ENCODE results near the gene FASTK. TPM values are rescaled to one million over a fixed set of nuclear protein-coding genes. Genes with fewer than 3 reads are reported as not detected.

Gene FASTK
- total RNA-seq, 1 experiment from 2014 or later, result 140 TPM

DNA sequence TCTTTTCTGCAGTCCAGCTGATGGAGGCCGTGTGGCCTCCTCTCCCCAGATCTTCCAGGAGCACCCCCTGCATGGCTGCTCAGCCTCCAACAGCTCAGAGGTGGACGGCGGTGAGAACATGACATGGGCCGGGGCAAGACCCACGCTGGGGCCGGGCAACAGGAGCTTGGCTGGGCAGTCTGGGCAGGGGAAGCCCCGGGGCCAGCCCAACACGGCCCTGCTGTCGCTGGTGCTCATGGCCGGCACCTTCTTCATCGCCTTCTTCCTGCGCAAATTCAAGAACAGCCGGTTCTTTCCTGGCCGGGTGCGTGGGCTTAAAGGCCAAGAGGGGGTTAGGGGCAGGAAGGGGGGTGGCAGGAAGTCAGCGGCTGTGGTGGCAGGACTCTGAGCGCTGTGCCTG, 6.6 kb downstream of the FASTK start:
- in situ Hi-C loops (cut with HindIII; ENCODE audit: low pct_unique_long_range_greater_than_20kb, low sequenced_read_pairs), result no loop called here

DNA sequence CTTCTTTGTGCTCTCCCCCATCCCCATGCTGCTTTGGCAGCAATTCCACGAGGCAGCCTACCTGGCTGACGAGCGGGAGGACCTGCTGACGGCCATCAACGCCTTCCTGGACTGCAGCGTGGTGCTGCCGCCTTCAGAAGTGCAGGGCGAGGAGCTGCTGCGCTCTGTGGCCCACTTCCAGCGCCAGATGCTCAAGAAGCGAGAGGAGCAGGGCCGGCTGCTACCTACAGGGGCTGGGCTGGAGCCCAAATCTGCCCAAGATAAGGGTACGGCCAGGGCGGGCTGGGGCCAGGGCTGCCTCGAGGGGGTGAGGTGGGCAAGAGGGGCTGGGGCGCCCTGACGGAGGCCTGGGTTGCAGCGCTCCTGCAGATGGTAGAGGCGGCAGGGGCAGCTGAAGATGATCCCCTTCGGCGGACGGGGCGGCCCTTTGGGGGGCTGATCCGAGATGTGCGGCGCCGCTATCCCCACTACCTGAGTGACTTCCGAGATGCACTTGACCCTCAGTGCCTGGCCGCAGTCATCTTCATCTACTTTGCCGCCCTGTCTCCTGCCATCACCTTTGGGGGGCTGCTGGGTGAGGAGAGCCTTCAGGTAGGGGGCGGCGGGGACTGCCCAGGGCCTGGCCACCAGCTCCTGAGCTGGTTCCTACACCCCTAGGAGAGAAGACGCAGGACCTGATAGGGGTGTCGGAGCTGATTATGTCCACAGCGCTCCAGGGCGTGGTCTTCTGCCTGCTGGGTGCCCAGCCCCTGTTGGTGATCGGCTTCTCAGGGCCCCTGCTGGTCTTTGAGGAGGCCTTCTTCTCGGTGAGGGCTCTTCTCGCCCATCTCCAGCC, 9.4 kb downstream of the FASTK start:
- in situ Hi-C loops (cut with HindIII; ENCODE audit: low pct_unique_long_range_greater_than_20kb, low sequenced_read_pairs), result no loop called here
- no peak for DNase-seq (ENCODE audit: low read depth)

More for the DNA sequence above, 6.6 kb downstream of the FASTK start:
- no peak for DNase-seq (ENCODE audit: low read depth)

DNA sequence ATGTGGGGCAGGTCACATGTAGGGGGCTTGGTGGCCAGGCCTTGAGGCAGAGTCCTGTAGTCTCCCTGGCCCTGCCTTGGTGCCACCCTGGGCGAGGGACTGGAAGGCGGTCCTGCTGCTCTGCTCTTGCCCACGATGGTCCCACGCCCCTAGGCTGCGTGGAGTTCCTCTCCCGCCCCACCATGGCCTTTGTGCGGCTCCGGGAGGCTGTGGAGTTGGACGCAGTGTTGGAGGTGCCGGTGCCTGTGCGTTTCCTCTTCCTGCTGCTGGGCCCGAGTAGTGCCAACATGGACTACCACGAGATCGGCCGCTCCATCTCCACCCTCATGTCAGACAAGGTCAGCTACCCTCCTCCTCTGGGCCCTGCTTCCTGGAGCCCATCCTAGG, 10.0 kb downstream of the FASTK start:
- in situ Hi-C loops (cut with HindIII; ENCODE audit: low pct_unique_long_range_greater_than_20kb, low sequenced_read_pairs), result no loop called here
- no peak for DNase-seq (ENCODE audit: low read depth)

DNA sequence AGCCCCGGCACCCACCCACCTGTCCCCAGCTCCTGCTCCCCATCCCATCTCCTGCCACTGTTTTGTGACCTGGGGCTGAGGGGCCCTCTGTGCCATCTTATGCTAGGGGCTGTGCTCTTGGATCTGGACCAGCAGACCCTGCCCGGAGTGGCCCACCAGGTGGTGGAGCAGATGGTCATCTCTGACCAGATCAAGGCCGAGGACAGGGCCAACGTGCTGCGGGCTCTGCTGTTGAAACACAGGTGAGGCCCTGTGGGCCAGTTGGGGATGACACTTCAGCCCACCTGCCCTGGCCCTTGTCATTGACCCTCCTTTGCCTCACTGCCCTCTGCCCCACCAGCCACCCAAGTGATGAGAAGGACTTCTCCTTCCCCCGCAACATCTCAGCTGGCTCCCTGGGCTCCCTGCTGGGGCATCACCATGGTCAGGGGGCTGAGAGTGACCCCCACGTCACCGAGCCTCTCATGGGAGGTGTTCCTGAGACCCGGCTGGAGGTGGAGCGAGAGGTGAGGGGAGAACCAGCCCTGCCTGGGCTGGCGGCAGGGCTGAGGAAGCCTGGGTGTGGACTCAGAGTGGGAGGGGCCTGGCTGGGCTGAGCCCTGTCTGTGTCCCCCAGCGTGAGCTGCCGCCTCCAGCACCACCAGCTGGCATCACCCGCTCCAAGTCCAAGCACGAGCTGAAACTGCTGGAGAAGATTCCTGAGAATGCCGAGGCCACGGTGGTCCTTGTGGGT, 10.6 kb downstream of the FASTK start:
- no peak for DNase-seq (ENCODE audit: low read depth)
- in situ Hi-C loops (cut with HindIII; ENCODE audit: low pct_unique_long_range_greater_than_20kb, low sequenced_read_pairs), result no loop called here

DNA sequence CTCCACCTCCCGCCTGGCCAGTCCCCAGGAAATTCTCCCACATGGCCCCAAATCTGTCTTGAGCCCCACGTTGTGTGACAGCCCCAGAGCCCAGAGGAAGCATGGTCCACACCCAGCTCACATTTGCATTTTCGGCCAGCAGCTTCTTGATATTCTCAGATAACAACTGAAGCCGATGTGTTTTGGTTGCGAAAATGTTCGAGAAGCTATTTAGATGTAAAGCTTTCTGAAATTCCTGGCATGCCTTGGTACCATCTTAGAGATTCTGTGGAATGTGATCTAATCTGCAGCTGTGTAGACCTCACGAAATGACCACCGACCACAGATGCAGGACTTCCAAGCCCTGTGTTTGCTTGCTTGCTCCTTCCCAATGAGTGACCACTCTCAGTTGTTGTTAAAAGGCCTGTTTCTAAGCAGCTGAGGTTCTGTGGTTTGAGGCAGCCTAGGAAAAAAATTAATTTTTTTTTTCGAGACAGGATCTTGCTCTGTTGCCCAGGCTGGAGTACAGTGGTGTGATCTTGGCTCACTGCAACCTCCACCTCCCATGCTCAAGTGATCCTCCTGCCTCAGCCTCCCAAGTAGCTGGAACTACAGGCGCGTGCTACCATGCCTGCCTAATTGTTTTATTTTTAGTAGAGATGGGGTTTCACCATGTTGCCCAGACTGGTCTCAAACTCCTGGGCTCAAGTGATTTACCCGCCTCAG, 12.4 kb downstream of the FASTK start:
- DNase-seq (ENCODE audit: low read depth), result no peak
- in situ Hi-C loops (cut with HindIII; ENCODE audit: low pct_unique_long_range_greater_than_20kb, low sequenced_read_pairs), result no loop called here

DNA sequence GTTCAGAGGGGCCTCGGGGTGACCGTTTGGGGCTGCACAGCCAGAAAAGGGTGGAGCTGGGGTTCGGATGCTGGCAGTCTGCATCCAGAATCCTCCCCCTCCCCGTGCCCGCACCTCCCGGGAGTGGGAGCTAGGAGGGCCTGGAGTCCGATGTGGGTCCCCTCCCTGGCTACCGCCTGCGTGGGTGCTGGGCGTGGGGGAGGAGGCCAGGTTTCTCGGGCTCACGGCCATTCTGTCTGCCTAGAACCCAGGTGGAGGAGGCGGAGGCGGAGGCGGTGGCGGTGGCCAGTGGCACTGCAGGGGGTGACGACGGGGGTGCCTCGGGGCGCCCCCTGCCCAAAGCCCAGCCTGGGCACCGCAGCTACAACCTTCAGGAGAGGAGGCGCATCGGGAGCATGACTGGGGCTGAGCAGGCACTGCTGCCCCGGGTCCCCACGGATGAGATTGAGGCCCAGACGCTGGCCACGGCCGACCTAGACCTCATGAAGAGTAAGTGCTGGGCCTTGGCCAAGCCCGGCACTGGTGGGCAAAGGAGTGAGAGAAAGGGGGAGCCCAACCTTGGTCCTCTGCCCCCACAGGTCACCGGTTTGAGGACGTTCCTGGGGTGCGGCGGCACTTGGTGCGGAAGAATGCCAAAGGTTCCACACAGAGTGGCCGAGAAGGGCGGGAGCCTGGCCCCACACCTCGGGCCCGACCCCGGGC, 14.2 kb downstream of the FASTK start:
- no peak for DNase-seq (ENCODE audit: low read depth)
- in situ Hi-C loops (cut with HindIII; ENCODE audit: low pct_unique_long_range_greater_than_20kb, low sequenced_read_pairs), result no loop called here

DNA sequence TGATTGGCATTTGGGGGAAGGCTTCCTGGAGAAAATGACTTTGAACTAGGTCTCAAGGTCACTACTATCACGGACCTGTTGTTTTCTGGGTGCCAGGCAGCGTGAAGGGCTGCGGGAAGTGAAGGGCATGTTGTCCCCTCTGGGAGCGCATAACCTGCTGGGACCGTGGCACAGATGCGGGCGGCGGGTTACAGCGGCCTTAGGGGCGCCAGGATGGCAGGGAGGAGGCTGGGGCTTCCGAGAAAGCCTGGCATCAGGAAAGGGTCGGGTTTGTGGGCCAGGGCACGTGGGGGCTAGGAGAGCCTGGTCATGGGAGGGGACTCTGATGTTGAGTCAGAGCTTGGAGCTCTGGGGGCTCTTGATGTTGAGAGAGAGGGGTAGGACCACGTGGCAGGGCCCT, 15.1 kb downstream of the FASTK start:
- in situ Hi-C loops (cut with HindIII; ENCODE audit: low pct_unique_long_range_greater_than_20kb, low sequenced_read_pairs), result no loop called here
- DNase-seq (ENCODE audit: low read depth), result no peak

DNA sequence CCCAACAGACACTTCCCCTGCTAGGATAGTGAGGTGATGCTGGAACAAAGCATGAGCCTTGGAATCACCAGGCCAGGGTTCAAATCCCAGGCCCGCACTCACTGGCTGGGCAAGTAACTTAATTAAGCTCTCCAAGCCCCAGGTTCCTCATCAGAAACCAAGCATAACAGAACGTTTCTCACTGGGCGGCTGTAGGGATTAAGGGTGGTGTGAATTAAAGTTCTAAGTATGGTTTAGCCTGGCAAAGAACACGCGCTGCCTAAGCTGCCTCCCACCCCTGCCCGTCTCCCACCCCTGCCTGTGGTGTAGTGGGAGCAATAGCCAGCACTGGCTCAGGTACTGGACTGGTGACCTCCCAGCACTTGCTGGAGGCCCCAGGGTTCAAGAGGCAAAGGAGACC, 15.6 kb downstream of the FASTK start:
- DNase-seq (ENCODE audit: low read depth), result no peak
- in situ Hi-C loops (cut with HindIII; ENCODE audit: low pct_unique_long_range_greater_than_20kb, low sequenced_read_pairs), result no loop called here

DNA sequence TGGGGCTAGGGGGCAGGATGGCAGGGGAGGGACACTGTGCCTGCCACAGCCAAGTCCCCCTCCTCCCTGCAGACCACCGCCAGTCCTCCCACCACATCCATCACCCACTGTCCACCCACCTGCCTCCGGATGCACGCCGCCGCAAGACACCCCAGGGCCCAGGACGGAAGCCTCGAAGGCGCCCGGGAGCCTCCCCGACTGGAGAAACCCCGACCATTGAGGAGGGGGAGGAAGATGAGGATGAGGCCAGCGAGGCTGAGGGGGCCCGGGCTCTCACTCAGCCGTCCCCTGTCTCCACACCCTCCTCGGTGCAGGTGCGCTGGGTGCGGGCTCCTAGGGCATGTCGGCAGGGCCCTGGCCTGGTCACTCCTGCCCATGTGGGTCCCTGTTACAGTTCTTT, 16.2 kb downstream of the FASTK start:
- DNase-seq (ENCODE audit: low read depth), result no peak
- in situ Hi-C loops (cut with HindIII; ENCODE audit: low pct_unique_long_range_greater_than_20kb, low sequenced_read_pairs), result no loop called here

DNA sequence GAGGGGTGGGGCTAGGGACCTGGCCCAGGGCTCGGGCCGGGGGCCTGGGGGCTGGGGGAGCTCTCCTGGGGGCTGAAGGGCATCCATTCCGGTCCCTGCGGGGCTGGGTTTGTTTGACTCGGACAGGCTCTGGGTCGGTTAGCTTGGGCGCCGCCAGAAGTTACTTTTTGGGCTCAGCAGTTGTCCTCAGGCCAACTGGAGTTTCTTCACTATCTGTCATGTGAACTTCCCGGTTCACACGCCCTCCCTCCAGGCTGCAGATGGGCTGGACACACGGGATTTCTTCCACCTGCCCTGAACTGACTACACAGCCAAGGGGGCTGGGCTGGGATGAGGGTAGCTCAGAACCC, 17.4 kb downstream of the FASTK start:
- in situ Hi-C loops (cut with HindIII; ENCODE audit: low pct_unique_long_range_greater_than_20kb, low sequenced_read_pairs), result no loop called here
- DNase-seq (ENCODE audit: low read depth), result no peak

DNA sequence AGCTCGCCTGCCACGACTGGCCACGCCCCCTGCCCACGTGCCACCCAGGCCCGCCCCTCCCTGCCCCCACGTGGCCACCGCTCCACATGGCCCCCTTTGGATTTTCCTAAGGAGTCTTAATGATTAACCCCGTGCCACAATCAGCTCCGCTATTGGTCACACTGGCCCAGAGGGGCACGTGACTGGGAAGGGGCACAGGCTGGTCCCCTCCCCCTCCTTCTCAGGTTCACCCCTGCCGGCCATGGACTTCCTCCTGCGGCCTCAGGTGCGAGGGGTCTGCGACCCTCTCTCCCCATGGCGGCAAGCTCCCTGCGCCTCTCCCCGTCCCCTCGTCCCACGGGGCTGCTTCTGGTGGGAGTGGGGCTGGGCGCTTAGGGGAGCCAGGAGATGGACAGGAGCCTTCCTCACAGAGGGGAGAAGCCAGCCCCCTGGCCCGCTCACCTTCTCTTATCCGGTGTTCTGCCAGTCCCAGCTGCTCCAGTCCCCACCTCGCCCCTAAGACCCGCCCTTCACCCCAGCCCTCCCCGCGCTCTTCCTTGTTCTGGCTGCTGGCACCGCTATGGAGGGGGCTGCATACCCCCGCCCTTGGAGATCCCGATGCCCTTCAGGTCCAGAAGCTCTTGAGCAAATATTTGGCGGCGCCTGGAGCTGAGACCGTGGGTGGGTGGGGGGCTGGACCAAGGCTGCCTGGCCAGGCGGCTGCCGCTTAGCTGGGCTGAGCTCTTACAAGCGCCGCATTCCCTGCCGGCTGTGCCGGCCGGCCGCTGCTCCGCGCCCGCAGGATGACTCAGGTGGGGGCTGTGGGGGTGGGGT, 18.0 kb downstream of the FASTK start:
- in situ Hi-C loops (cut with HindIII; ENCODE audit: low pct_unique_long_range_greater_than_20kb, low sequenced_read_pairs), result no loop called here

DNA sequence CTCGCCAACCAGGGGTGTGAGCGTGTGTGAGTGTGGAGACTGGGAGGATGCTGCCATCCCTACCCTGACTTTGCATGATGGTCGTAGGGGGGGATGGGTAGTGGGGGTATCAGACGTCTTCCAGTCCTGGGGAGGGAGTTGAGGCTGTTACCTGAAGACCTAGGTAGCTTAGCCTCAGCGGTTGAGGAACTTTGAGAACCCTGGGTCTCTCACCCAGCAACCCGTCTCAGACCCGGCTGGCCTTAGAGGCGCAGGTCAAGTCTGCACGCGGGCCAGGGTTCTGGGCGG, 18.6 kb downstream of the FASTK start:
- DNase-seq (ENCODE audit: low read depth), result no peak
- in situ Hi-C loops (cut with HindIII; ENCODE audit: low pct_unique_long_range_greater_than_20kb, low sequenced_read_pairs), result no loop called here

More for the DNA sequence above, 18.0 kb downstream of the FASTK start:
- DNase-seq (ENCODE audit: low read depth), result peak; percentile 91

DNA sequence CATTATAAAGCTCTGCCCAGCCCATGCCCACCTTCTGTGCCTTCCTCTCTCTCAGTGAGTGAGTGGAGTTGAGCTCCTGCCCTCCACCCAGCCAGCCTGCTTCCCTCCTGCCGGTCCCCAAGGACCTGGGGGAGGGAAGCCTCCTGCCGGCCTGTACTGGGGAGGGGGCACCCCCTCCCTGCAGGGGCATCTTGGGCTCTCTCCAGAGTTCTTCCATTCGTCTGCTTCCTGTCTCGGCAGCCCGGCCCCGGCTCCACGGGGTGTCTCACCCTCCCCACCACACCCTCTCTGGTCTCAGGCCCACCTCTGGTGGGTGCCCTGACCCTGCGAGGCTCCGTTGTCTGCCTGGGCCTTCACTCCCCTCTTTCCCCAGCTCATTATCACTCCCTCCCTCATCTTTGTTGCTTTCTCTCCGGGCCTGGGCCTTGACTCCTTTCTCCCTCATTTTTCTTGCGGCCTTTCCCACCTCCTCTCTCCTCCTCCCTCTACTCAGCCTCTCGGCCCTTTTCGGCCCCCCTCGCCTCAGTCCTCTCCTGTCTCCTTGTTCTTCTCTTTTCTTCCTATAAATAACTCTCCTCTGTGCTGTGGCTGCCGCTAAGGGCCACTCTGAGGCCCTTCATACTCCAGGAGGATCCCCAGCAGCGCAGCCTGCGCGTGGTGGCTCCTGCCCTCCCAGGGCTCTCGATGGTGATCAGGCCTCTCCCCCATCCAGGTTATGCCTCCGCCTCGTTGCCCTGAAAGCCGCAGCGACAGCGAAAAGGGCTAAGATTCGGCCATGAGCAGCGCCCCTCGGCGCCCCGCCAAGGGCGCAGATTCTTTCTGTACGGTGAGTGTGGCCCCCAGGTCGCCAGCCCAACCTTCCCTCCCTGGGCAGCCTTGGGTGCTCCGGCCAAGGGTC, 19.1 kb downstream of the FASTK start:
- no peak for DNase-seq (ENCODE audit: low read depth)
- in situ Hi-C loops (cut with HindIII; ENCODE audit: low pct_unique_long_range_greater_than_20kb, low sequenced_read_pairs), result no loop called here

DNA sequence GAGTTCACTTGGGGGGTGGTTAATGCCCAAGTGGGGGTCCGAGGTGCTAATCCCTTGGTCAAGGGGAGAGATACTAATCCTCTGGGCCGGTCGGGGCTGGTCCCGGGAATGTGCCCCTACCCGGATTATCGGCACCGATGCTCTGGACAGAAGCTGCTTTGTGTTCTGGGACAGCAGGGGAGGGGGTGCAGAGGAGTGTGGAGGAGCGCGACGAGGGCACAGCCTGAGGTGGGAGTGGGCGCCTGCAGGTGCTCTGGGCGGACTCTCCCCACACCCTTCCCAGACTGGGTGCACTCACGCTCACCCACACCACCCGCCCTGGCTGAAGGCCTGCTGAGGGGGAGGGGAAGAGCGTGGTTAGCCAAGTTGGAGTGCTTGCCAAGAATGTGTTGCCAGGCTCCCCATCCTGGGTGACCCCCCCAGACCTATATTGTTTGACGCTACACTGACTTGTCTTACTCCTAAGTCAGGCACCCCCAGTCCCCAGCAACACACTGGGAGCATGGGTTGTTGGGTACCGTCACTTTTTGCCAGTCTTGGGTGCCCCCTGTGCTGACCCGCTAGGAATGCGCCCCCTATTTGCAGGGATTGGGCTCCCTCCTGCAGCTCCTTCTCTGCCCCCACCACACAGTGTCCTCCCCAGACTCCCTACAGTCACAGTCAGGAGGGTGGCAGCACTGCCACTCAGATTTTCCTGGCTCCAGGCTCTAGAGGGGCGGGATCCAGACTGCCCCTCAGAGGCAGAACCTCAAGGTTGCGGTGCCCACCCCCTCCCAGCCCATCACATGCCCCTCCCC, 20.0 kb downstream of the FASTK start:
- peak; percentile 91 for DNase-seq (ENCODE audit: low read depth)
- in situ Hi-C loops (cut with HindIII; ENCODE audit: low pct_unique_long_range_greater_than_20kb, low sequenced_read_pairs), result no loop called here

DNA sequence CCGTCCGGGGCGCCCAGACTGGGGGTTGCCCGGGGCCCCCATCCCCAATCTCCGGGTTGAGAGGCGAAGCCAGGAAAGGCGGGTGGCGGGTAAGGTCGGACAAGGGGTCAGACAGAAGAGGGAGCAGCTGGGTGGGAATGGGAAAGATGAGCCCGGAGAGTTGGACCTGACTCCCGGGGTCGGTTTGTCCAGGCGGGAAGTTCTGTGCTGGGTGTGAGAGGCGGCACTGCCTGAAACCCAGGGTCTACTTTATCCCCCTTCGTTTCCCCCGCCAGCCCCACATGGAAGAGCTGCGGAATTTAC, 20.5 kb downstream of the FASTK start:
- in situ Hi-C loops (cut with HindIII; ENCODE audit: low pct_unique_long_range_greater_than_20kb, low sequenced_read_pairs), result no loop called here

DNA sequence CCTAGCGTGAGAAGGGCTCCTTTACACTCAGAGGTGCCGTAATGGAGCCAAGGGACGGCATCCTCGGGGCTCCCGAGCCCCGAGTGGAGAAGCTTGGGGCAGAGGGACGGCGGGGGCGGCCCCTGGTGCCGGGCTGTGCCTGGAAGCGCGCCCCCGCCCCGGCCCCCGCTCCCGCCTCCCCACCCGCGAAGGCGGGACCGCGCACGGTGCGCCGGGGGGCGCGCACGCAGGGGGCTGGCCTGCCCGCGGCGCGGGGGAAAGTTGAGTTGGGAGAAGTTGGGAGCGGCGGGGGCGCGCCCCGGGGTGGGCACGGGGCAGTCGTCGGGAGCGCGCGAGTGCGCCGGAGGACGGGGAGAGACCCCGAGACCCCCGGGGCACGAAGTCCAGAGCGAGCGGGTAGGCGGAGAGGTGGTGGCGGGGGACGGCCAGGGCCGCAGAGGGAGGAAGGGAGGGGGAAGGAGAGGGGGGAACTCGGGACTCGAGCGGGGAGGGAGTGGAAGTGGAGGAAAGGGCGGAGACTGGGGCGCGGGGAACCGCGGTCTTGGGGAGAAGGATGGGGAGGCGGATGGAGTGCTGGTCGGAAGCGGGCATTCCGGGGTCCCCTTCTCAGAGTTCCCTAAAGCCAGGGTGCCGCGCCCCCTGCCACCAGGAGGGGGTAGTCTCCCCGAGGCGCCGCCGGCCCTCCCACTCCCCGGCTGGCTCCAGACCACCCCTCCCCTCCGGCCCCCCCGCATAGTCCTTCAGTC, 21.1 kb downstream of the FASTK start, which contains the start of gene SLC4A2:
SLC4A2 (plus strand) TSS at position 223 of the 746 bp plus-strand sequence. CDS start 2,399 bp downstream, outside the sequence.
- peak; percentile 73 for DNase-seq (ENCODE audit: low read depth)
- in situ Hi-C loops (cut with HindIII; ENCODE audit: low pct_unique_long_range_greater_than_20kb, low sequenced_read_pairs), result no loop called here

More for the DNA sequence above, 20.5 kb downstream of the FASTK start:
- peak; percentile 50 for DNase-seq (ENCODE audit: low read depth)

All from Caki2 (cell line).